GM19043 (cell line): Measurements from ENCODE around the gene FARP2.
"Not testable (repeated sequence)": the region's sequence is repeated elsewhere in the genome, so short reads cannot be mapped to it uniquely, and the experiment has no call there.

Source experiments
- ATAC-seq: cut with Tn5 transposase; IDR thresholded peaks from one replicate; pipeline ENCODE4 v1.9.1; 2021; ENCODE audit warnings: low read depth; ENCODE audit not compliant: unreplicated experiment

FARP2 gene

GRCh38 chr2:241399941-241400922, 44.1 kb downstream of the FARP2 start:
- ATAC-seq: no peak

- no peak for ATAC-seq
Observed at GRCh38 chr2:241408849-241409248, 52.8 kb downstream of the FARP2 start.

GRCh38 chr2:241410739-241411176, 54.7 kb downstream of the FARP2 start:
- no peak for ATAC-seq

GRCh38 chr2:241412144-241412543, 56.1 kb downstream of the FARP2 start:
- no peak for ATAC-seq

DNA sequence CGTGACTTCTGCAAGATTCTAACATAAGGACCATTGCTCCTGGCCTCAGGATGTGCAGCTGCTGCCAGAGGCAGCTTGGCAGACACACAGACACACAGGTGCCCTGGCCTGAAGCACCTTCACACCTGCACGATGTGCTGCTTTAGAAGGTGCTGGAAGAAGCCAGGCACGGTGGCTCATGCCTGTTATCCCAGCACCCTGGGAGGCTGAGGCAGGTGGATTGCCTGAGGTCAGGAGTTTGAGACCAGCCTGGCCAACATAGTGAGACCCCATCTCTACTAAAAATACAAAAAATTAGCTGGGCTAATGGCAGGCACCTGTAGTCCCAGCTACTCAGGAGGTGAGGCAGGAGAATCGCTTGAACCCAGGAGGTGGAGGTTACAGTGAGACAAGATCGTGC, 57.4 kb downstream of the FARP2 start:
- not testable (repeated sequence) for ATAC-seq

GRCh38 chr2:241413929-241414580, 58.0 kb downstream of the FARP2 start:
- no peak for ATAC-seq

- ATAC-seq: no peak
Observed at GRCh38 chr2:241415196-241415595, 59.1 kb downstream of the FARP2 start.

GRCh38 chr2:241417626-241418025, 61.5 kb downstream of the FARP2 start:
- no peak for ATAC-seq

- ATAC-seq: no peak
Observed at GRCh38 chr2:241421330-241421729, 65.2 kb downstream of the FARP2 start.

DNA sequence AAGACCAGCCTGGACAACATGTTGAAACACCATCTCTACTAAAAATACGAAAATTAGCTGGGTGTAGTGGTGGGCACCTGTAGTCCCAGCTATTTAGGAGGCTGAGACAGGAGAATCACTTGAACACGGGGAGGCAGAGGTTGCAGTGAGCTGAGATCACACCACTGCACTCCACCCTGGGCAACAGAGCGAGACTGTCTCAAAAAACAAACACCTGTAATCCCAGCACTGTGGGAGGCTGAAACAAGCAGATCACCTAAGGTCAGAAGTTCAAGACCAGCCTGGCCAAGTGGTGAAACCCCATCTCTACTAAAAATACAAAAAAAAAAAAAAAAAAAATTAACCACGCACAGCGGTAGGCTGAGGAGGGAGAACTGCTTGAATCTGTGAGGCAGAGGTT, 65.9 kb downstream of the FARP2 start:
- ATAC-seq: not testable (repeated sequence)

GRCh38 chr2:241422350-241422749, 66.3 kb downstream of the FARP2 start:
- no peak for ATAC-seq

GRCh38 chr2:241423489-241423888, 67.4 kb downstream of the FARP2 start:
- ATAC-seq: not testable (repeated sequence)

DNA sequence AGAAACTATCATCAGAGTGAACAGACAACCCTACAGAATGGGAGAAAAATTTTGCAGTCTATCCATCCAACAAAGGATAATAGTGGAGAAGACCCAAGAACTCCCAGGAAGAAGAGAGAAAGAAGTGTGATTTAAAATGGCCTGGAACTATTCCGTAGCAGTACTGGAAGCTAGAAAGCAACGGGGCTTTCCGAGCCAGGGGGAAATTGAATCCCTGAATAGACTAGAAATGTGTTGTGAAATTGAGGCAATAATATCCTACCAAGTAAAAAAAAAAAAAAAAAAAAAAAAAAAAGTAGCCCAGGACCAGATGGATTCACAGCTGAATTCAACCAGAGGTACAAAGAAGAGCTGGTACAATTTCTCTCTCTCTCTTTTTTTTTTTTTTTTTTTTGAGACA, 69.3 kb downstream of the FARP2 start:
- ATAC-seq: no peak

DNA sequence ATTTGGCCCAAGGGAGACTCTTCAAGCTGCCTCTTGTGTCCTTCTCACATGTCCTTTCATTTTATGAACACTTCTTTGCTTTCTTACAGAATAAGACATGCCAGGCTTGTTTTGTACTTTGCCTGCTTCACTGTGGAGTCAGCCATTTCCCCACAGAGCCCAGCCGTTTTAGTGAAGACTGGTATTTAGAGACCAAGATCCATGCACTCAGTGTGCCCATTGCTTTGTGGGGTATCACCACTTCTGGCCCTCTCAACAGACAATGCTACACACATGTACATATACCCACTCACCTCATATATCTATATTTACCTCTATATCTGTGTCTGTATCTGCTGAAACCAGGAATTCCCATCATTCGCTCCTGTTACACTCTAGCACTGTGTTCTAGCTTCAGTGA, 74.1 kb downstream of the FARP2 start:
- no peak for ATAC-seq

DNA sequence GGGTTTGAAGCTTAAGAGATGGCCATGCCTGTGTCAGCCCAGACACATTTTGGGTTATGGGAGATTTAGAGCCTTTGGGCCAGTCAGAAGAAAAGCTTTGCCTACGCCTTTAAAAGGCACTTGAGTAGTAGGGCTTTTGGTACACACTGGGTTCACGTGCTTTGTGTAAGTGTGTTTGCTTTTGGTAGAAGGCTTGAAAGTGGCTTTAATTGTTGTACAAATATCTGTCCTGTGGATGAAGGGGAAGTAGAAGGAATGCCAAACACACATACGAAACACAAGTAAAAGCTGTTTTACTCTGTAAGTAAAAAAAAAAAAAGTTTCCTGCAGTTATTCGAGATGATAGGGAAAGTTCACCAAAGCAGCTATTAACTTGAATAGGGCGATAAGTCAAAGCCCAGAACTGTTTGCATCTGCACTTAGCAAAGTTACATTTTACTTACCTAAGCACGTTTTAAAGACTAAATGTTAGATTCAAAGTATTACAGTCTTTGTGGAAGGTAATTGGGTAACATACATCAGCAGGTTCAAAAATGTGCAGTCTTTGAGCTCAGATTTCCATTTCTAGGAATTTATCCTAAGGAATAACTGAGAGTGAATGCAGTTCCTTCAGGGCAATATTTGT, 76.9 kb downstream of the FARP2 start:
- ATAC-seq: no peak

DNA sequence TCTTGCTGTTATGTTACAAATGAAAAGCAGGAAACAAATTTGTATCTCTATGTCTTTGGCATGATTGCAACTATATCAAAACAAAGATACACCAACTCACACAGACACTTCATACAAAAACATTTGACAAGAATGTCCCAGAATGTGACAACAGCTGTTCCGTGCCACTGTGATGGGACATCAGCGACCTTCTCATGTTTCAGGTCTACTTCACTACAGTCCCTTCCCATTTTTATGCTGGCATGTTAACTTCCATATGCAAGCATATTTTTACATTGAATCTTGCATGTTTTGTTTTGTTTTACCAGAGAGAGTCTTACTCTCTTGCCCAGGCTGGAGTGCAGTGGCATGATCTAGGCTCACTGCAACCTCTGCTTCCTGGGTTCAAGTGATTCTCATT, 81.1 kb downstream of the FARP2 start:
- ATAC-seq: no peak

GRCh38 chr2:241441492-241441891, 85.4 kb downstream of the FARP2 start:
- no peak for ATAC-seq

DNA sequence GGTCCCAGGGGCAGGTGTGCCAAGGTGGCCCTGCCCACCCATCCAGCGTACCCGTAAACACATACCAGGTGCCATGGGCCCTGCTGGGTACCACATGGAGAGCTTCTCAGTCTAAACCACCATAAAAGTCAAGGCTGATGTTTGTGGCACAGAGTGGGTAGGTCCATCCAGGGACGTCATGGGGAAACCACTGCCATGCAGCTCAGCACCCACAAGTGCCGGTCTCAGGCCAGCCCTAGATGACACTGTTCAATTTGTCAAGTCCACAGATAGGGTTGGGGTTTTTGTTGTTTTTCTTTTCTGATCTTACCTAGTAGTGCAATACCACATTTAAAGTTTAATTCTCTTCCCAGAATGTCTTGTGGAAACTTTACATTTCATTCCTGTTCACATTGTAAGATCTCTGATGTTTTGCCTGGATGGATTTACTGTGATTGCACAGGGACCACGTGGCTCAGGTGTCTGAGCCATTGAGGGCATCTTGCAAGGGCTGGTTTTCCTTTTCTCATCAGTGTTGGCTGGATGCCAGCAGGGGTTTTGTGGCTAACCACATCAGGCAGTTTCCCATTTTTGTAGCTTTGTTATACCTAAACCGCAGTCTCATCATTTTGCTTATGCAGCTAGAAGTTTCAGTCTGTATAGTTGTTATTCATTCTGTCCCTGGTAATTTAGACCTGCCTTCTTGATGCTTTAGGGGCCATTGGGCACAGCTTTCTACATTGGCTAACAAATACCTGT, 87.6 kb downstream of the FARP2 start:
- ATAC-seq: no peak

DNA sequence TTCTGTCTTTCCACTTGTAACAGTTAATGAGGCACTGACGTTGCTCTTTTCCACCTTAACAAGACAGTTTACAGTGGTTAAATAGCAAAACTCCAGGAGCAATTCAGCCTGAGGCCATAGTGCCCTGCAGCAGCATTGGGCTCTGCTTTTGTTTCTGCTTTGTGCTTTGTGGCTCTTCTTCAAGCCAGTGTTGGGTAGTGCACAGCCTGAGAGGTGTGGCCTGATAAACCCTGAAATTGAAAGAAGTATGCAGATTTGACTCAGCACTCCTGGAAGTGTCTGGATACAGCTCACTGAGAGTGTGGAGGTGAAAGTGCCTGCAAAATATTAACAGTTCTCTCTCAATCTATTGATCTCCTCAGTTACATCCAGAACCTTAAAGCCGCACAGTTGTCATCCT, 89.3 kb downstream of the FARP2 start:
- ATAC-seq: no peak

GRCh38 chr2:241450092-241450491, 94.0 kb downstream of the FARP2 start:
- ATAC-seq: not testable (repeated sequence)
